ENCODE data around the gene TTC28.
A peak's percentile ranks its signal among the peaks of the same experiment; 100 is the strongest.

Gene TTC28

DNA sequence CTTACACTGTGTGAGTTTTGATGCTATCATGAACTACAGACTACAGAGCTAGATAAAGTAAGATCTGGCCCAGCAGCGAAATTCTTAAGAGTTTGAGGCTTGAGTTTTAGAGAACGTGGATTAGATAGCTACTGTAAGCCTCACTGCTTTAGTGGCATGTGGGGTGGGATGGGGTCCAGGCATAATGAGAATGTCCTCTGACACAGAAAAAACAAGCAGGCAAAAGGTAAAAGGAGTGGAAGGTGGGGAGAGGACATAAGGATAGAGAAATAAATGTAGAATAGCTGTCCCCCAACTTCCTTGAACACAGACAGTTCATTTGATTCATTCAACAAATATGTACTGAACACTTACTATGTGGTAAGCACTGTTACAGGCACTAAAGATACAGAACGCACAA lies 436.1 kb downstream of the TTC28 start:
- 62% methylated on average over 2 of the region's 3 CpGs for WGBS
- no peak overlapping the region for H3K4me2 ChIP-seq (ENCODE audit: low read length, poor library complexity, severe bottlenecking)

DNA sequence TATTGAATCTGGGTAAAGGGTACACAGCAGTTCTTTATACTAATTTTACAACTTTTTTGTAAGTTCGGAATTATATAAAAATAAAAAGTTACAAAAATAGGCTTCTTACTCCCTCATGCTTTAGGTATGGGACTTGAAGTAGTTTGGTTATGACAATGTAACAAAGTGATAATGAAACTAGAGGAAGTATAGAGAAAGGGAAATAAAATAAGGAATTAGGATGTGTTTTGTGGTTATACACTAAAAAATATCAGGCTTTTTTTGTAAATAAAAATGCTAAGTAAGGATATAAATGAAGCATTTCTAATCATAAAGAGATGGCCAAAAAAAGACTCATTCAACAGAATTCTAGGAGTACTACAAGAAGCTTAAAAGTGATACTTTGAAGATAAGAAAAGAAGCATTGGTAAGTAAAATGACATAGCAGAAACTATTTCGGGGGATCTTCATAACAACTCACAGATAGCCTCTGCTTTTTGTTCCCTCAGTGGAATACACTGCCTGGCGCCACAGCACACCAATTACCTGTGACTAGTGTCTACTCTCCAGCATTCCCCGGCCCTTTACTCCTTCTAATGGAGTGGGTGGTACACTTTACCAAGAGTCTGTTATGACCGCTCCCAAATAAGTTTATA lies 437.9 kb downstream of the TTC28 start:
- Histone ChIP-seq H3K4ac (ENCODE audit: low read depth in 1 of 2, low read length in 2 of 2) (no peak overlapping the region), H4K91ac (ENCODE audit: low read length) (no peak overlapping the region), H3K4me3 (ENCODE audit: insufficient read depth in 1 of 2, low read depth in 1 of 2, low read length in 2 of 2) (no peak overlapping the region), H2BK120ac (ENCODE audit: low read depth, low read length) (no peak overlapping the region), H3K14ac (ENCODE audit: low read length in 2 of 2) (no peak overlapping the region), H3K27ac (ENCODE audit: low read length, poor library complexity, severe bottlenecking) (no peak overlapping the region), H2BK12ac (ENCODE audit: low read length in 2 of 2) (no peak overlapping the region), H3K9me3 (ENCODE audit: control insufficient read depth, low read length) (peaks cover 11% of the 10 kb centered on the region), H2BK15ac (ENCODE audit: low read depth, poor library complexity, severe bottlenecking) (no peak overlapping the region), H3K9ac (ENCODE audit: low read length) (no peak overlapping the region), H3K23ac (ENCODE audit: low read length in 2 of 2) (no peak overlapping the region), H2AFZ (ENCODE audit: low read depth, low read length) (no peak overlapping the region), H3K4me1 (ENCODE audit: control insufficient read depth, insufficient read depth, low read depth, low read length) (peaks cover 2% of the 10 kb centered on the region), H3K27me3 (ENCODE audit: control insufficient read depth in 1 of 2, insufficient read depth in 1 of 2, low read length in 2 of 2) (no peaks in the 10 kb centered on the region), H3K4me2 (ENCODE audit: low read length, poor library complexity, severe bottlenecking) (no peak overlapping the region), H3K36me3 (ENCODE audit: control insufficient read depth in 1 of 2, insufficient read depth in 2 of 2, low read depth in 1 of 2, low read length in 2 of 2) (no peaks in the 10 kb centered on the region), H2AK5ac (ENCODE audit: low read length, severe bottlenecking) (peak overlapping the region; percentile 44), H3K18ac (ENCODE audit: low read depth in 1 of 2, low read length in 2 of 2) (no peak overlapping the region), H3K79me1 (replicated peaks; ENCODE audit: low read length, poor library complexity, severe bottlenecking) (peaks cover 6% of the 10 kb centered on the region), H4K8ac (ENCODE audit: low read length) (no peak overlapping the region), H2BK5ac (ENCODE audit: low read depth, low read length, poor library complexity, severe bottlenecking) (no peak overlapping the region)
- 93% methylated on average over 3 of the region's 5 CpGs for WGBS
- DNase-seq = no peak

More for the DNA sequence above, 436.1 kb downstream of the TTC28 start:
- no peak overlapping the region for H3K23ac ChIP-seq (ENCODE audit: low read length in 2 of 2)
- no peak overlapping the region for H2BK5ac ChIP-seq (ENCODE audit: low read depth, low read length, poor library complexity, severe bottlenecking)
- H3K14ac ChIP-seq (ENCODE audit: low read length in 2 of 2) = no peak overlapping the region
- H2AK5ac ChIP-seq (ENCODE audit: low read length, severe bottlenecking) = no peak overlapping the region
- H3K4me1 ChIP-seq (ENCODE audit: control insufficient read depth, insufficient read depth, low read depth, low read length) = peaks cover 8% of the 10 kb centered on the region
- no peaks in the 10 kb centered on the region for H3K27me3 ChIP-seq (ENCODE audit: control insufficient read depth in 1 of 2, insufficient read depth in 1 of 2, low read length in 2 of 2)
- H4K91ac ChIP-seq (ENCODE audit: low read length) = no peak overlapping the region
- no peak overlapping the region for H3K4me3 ChIP-seq (ENCODE audit: insufficient read depth in 1 of 2, low read depth in 1 of 2, low read length in 2 of 2)
- no peak overlapping the region for H2AFZ ChIP-seq (ENCODE audit: low read depth, low read length)
- no peak overlapping the region for H3K9ac ChIP-seq (ENCODE audit: low read length)
- H3K79me1 ChIP-seq (replicated peaks; ENCODE audit: low read length, poor library complexity, severe bottlenecking) = peaks cover 8% of the 10 kb centered on the region
- H3K27ac ChIP-seq (ENCODE audit: low read length, poor library complexity, severe bottlenecking) = peak overlapping the region; percentile 68
- no peak overlapping the region for H2BK120ac ChIP-seq (ENCODE audit: low read depth, low read length)
- peaks cover 7% of the 10 kb centered on the region for H3K9me3 ChIP-seq (ENCODE audit: control insufficient read depth, low read length)
- no peak overlapping the region for H3K4ac ChIP-seq (ENCODE audit: low read depth in 1 of 2, low read length in 2 of 2)
- no peak overlapping the region for H3K18ac ChIP-seq (ENCODE audit: low read depth in 1 of 2, low read length in 2 of 2)
- DNase-seq = peak; percentile 64
- no peaks in the 10 kb centered on the region for H3K36me3 ChIP-seq (ENCODE audit: control insufficient read depth in 1 of 2, insufficient read depth in 2 of 2, low read depth in 1 of 2, low read length in 2 of 2)
- H2BK15ac ChIP-seq (ENCODE audit: low read depth, poor library complexity, severe bottlenecking) = no peak overlapping the region
- no peak overlapping the region for H2BK12ac ChIP-seq (ENCODE audit: low read length in 2 of 2)
- H4K8ac ChIP-seq (ENCODE audit: low read length) = peak overlapping the region; percentile 41

- no peaks in the 10 kb centered on the region for H3K27me3 ChIP-seq (ENCODE audit: control insufficient read depth in 1 of 2, insufficient read depth in 1 of 2, low read length in 2 of 2)
- no peak for DNase-seq
- H2BK12ac ChIP-seq (ENCODE audit: low read length in 2 of 2) = no peak overlapping the region
- no peak overlapping the region for H2BK15ac ChIP-seq (ENCODE audit: low read depth, poor library complexity, severe bottlenecking)
- no peak overlapping the region for H3K14ac ChIP-seq (ENCODE audit: low read length in 2 of 2)
- H4K91ac ChIP-seq (ENCODE audit: low read length) = no peak overlapping the region
- H2AK5ac ChIP-seq (ENCODE audit: low read length, severe bottlenecking) = no peak overlapping the region
- H3K4ac ChIP-seq (ENCODE audit: low read depth in 1 of 2, low read length in 2 of 2) = no peak overlapping the region
- no peak overlapping the region for H3K27ac ChIP-seq (ENCODE audit: low read length, poor library complexity, severe bottlenecking)
- H4K8ac ChIP-seq (ENCODE audit: low read length) = no peak overlapping the region
- H3K9me3 ChIP-seq (ENCODE audit: control insufficient read depth, low read length) = peaks cover 11% of the 10 kb centered on the region
- no peak overlapping the region for H3K18ac ChIP-seq (ENCODE audit: low read depth in 1 of 2, low read length in 2 of 2)
- H3K4me2 ChIP-seq (ENCODE audit: low read length, poor library complexity, severe bottlenecking) = no peak overlapping the region
- H3K23ac ChIP-seq (ENCODE audit: low read length in 2 of 2) = no peak overlapping the region
- H2AFZ ChIP-seq (ENCODE audit: low read depth, low read length) = no peak overlapping the region
- no peak overlapping the region for H3K9ac ChIP-seq (ENCODE audit: low read length)
- no peak overlapping the region for H3K4me3 ChIP-seq (ENCODE audit: insufficient read depth in 1 of 2, low read depth in 1 of 2, low read length in 2 of 2)
- no peak overlapping the region for H2BK120ac ChIP-seq (ENCODE audit: low read depth, low read length)
- peaks cover 2% of the 10 kb centered on the region for H3K4me1 ChIP-seq (ENCODE audit: control insufficient read depth, insufficient read depth, low read depth, low read length)
- H3K79me1 ChIP-seq (replicated peaks; ENCODE audit: low read length, poor library complexity, severe bottlenecking) = peaks cover 10% of the 10 kb centered on the region
- H3K36me3 ChIP-seq (ENCODE audit: control insufficient read depth in 1 of 2, insufficient read depth in 2 of 2, low read depth in 1 of 2, low read length in 2 of 2) = no peaks in the 10 kb centered on the region
- no peak overlapping the region for H2BK5ac ChIP-seq (ENCODE audit: low read depth, low read length, poor library complexity, severe bottlenecking)
Measured at GRCh38 chr22:28239941-28240340, 439.7 kb downstream of the TTC28 start.

GRCh38 chr22:28237783-28238182 lies 441.9 kb downstream of the TTC28 start:
- Histone ChIP-seq H3K4ac (ENCODE audit: low read depth in 1 of 2, low read length in 2 of 2) (no peak overlapping the region), H3K27ac (ENCODE audit: low read length, poor library complexity, severe bottlenecking) (no peak overlapping the region), H3K23ac (ENCODE audit: low read length in 2 of 2) (no peak overlapping the region), H4K8ac (ENCODE audit: low read length) (no peak overlapping the region), H4K91ac (ENCODE audit: low read length) (no peak overlapping the region), H3K9ac (ENCODE audit: low read length) (no peak overlapping the region), H2BK15ac (ENCODE audit: low read depth, poor library complexity, severe bottlenecking) (no peak overlapping the region), H2AFZ (ENCODE audit: low read depth, low read length) (no peak overlapping the region), H3K79me1 (replicated peaks; ENCODE audit: low read length, poor library complexity, severe bottlenecking) (peaks cover 10% of the 10 kb centered on the region), H2AK5ac (ENCODE audit: low read length, severe bottlenecking) (no peak overlapping the region), H2BK12ac (ENCODE audit: low read length in 2 of 2) (no peak overlapping the region), H3K4me2 (ENCODE audit: low read length, poor library complexity, severe bottlenecking) (no peak overlapping the region), H3K4me3 (ENCODE audit: insufficient read depth in 1 of 2, low read depth in 1 of 2, low read length in 2 of 2) (no peak overlapping the region), H2BK5ac (ENCODE audit: low read depth, low read length, poor library complexity, severe bottlenecking) (no peak overlapping the region), H2BK120ac (ENCODE audit: low read depth, low read length) (no peak overlapping the region), H3K4me1 (ENCODE audit: control insufficient read depth, insufficient read depth, low read depth, low read length) (no peaks in the 10 kb centered on the region), H3K14ac (ENCODE audit: low read length in 2 of 2) (no peak overlapping the region), H3K9me3 (ENCODE audit: control insufficient read depth, low read length) (peaks cover 11% of the 10 kb centered on the region), H3K36me3 (ENCODE audit: control insufficient read depth in 1 of 2, insufficient read depth in 2 of 2, low read depth in 1 of 2, low read length in 2 of 2) (no peaks in the 10 kb centered on the region), H3K18ac (ENCODE audit: low read depth in 1 of 2, low read length in 2 of 2) (no peak overlapping the region), H3K27me3 (ENCODE audit: control insufficient read depth in 1 of 2, insufficient read depth in 1 of 2, low read length in 2 of 2) (no peaks in the 10 kb centered on the region)
- DNase-seq = no peak
- WGBS = no CpG with 5 or more reads among the region's 2 CpGs
